Smooth muscle cell of bladder (primary cell): Measurements from ENCODE around the gene NDUFB2. TPM values are rescaled to one million over a fixed set of nuclear protein-coding genes. Genes with fewer than 3 reads are reported as not detected.

Experiments used
- total RNA-seq: library from RNA; depleted of rRNA; stranded (reverse); fragments of >200 nt; gene quantifications from 2 replicates; pipeline ENCODE4 v1.2.3, GENCODE V29; 2014

The NDUFB2 gene
- 137 and 147 TPM in 2 replicates for total RNA-seq

DNA sequence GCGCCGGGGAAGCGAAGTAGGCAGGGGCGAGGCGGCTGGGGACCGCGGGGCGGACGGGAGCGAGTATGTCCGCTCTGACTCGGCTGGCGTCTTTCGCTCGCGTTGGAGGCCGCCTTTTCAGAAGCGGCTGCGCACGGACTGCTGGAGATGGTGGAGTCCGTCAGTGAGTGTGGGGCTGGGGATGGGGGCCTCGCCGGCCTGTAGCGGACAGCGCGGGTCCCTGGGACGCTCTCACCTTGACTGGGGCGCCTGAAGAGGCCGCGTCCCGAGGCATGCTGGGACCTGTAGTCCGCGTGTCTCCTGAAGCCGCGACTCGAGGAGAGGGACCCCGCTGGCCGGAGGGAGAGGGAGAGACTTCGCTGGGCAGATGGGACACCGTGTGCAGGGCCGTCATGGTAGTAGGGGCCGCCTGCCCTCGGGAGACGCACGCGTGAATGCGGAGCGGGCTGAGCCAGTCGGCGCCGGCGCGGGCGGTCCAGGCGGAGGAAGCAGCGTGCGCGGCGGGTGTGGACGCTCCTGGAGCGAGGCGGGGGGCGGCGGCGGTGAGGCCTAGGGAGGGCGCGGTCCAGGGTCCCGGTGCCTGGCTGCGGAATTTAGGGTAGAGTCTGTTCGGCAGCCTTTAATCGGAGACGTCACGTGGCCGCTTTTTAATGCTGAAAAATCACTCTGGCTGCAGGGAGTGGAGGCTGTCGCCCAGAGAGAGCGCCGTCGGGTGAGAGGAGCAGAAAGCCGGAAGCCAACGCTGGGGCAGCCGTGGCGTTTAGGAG is at the start of gene NDUFB2:
Gene NDUFB2, plus strand, starts transcription at position 29 of the 767 bp plus-strand sequence. Its CDS starts 37 bp downstream, at position 66.

DNA sequence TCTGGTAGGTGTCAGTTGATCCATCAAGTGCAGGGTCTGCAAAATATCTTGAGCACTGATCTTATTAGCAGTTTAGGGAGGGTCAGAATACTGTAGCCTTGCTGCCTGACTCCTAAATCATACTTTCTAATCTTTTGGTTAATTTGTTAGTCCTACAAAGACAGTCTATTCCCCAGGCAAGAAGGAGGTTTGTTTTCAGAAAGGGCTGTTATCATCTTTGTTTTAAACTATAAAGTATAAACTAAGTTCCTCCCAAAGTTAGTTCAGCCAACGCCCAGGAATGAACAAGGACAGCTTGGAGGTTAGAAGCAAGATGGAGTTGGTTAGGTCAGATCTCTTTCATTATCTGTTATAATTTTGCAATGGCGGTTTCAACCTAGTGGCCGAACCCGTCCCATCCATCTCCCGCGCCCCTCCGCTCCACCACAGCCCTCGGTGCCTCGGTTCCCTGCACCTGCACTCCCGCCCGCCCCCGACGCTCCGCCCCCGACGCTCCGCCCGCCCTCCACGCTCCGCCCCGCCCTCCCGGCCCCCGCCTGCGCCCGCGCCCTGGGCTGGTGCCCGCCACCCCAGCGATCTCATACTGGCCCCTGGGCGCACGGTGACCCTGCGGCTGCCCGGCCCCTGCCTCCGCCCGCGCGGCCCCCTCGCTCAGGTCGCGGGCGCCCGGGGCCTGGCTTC is 24.0 kb upstream of the NDUFB2 start, which contains the start of gene ADCK2:
Gene ADCK2, plus strand, starts transcription at position 564 of the 681 bp plus-strand sequence. CDS start 386 bp downstream, outside the sequence.

Other genes starting within 250 kb of the NDUFB2 start
- gene MKRN1, start 217.2 kb upstream of the NDUFB2 start, total RNA-seq, result 67.7 and 73.8 TPM in 2 replicates
- 15.6 and 37.5 TPM in 2 replicates for gene DENND2A, start 55.9 kb upstream of the NDUFB2 start, total RNA-seq
- 18.8 and 23.5 TPM in 2 replicates for gene ADCK2, start 23.8 kb upstream of the NDUFB2 start, total RNA-seq
- 13.7 and 17.1 TPM in 2 replicates for gene BRAF, start 228.2 kb downstream of the NDUFB2 start, total RNA-seq